HL-60/S4 (cell line): ENCODE measurements around the gene EVC2.

Experiments
- in situ Hi-C: fragments of 300-500 bp; cut with MboI; formaldehyde crosslinking; loops from 2 replicates; pipeline ENCODE4 v1.14.3; 2022; ENCODE audit warnings: low sequenced_read_pairs

The EVC2 gene

GRCh38 chr4:5526080-5526846, 182.1 kb downstream of the EVC2 start:
- in situ Hi-C loops, result no loop called here

- in situ Hi-C loops, result no loop called here
Observed at GRCh38 chr4:5524446-5525299, 183.7 kb downstream of the EVC2 start.

GRCh38 chr4:5517372-5517771, 191.0 kb downstream of the EVC2 start:
- in situ Hi-C loops, result no loop called here

- in situ Hi-C loops, result no loop called here
Observed at GRCh38 chr4:5515646-5516045, 192.7 kb downstream of the EVC2 start.
